Measurements from ENCODE around the gene EPHA4.

EPHA4 gene

GRCh38 chr2:221477714-221478484 is 94.2 kb downstream of the EPHA4 start:
- no peaks in the 10 kb centered on the region for H3K36me3 ChIP-seq (ENCODE audit: control insufficient read depth, insufficient read depth, low read length)
- H3K9me3 ChIP-seq (ENCODE audit: control insufficient read depth, low read length): no peaks in the 10 kb centered on the region
- H3K4me3 ChIP-seq (ENCODE audit: extremely low read depth, insufficient read depth, low read length, poor library complexity, severe bottlenecking): no peak overlapping the region
- no peak overlapping the region for H3K27ac ChIP-seq (ENCODE audit: low read depth, low read length, severe bottlenecking)
- peaks cover 13% of the 10 kb centered on the region for H3K4me1 ChIP-seq (ENCODE audit: control insufficient read depth, insufficient read depth, low read length, poor library complexity, severe bottlenecking)
- WGBS, 2 experiments (ENCODE audit: insufficient coverage in 2 of 2): 80 to 88% methylated on average over 3 to 5 of the region's 8 CpGs

GRCh38 chr2:221476195-221476594 is 95.9 kb downstream of the EPHA4 start:
- 100% methylated on average over 1 of the region's 1 CpG; no CpG with 5 or more reads in 1 of the 2 experiments for WGBS, 2 experiments (ENCODE audit: insufficient coverage in 2 of 2)
- no peaks in the 10 kb centered on the region for H3K9me3 ChIP-seq (ENCODE audit: control insufficient read depth, low read length)
- H3K4me3 ChIP-seq (ENCODE audit: extremely low read depth, insufficient read depth, low read length, poor library complexity, severe bottlenecking): no peak overlapping the region
- peaks cover 13% of the 10 kb centered on the region for H3K4me1 ChIP-seq (ENCODE audit: control insufficient read depth, insufficient read depth, low read length, poor library complexity, severe bottlenecking)
- no peaks in the 10 kb centered on the region for H3K36me3 ChIP-seq (ENCODE audit: control insufficient read depth, insufficient read depth, low read length)
- H3K27ac ChIP-seq (ENCODE audit: low read depth, low read length, severe bottlenecking): no peak overlapping the region

GRCh38 chr2:221473451-221473850 is 98.7 kb downstream of the EPHA4 start:
- no peak overlapping the region for H3K27ac ChIP-seq (ENCODE audit: low read depth, low read length, severe bottlenecking)
- H3K36me3 ChIP-seq (ENCODE audit: control insufficient read depth, insufficient read depth, low read length): no peaks in the 10 kb centered on the region
- no peak overlapping the region for H3K4me3 ChIP-seq (ENCODE audit: extremely low read depth, insufficient read depth, low read length, poor library complexity, severe bottlenecking)
- peaks cover 9% of the 10 kb centered on the region for H3K4me1 ChIP-seq (ENCODE audit: control insufficient read depth, insufficient read depth, low read length, poor library complexity, severe bottlenecking)
- H3K9me3 ChIP-seq (ENCODE audit: control insufficient read depth, low read length): no peaks in the 10 kb centered on the region

- H3K9me3 ChIP-seq (ENCODE audit: control insufficient read depth, low read length): no peaks in the 10 kb centered on the region
- no peak overlapping the region for H3K4me3 ChIP-seq (ENCODE audit: extremely low read depth, insufficient read depth, low read length, poor library complexity, severe bottlenecking)
- no peak overlapping the region for H3K27ac ChIP-seq (ENCODE audit: low read depth, low read length, severe bottlenecking)
- H3K4me1 ChIP-seq (ENCODE audit: control insufficient read depth, insufficient read depth, low read length, poor library complexity, severe bottlenecking): peaks cover 4% of the 10 kb centered on the region
- WGBS, 2 experiments (ENCODE audit: insufficient coverage in 2 of 2): 24 to 26% methylated on average over 2 of the region's 2 CpGs
- no peaks in the 10 kb centered on the region for H3K36me3 ChIP-seq (ENCODE audit: control insufficient read depth, insufficient read depth, low read length)
Measured at GRCh38 chr2:221468317-221468716, 103.8 kb downstream of the EPHA4 start.

- no peaks in the 10 kb centered on the region for H3K36me3 ChIP-seq (ENCODE audit: control insufficient read depth, insufficient read depth, low read length)
- H3K27ac ChIP-seq (ENCODE audit: low read depth, low read length, severe bottlenecking): no peak overlapping the region
- 83 to 100% methylated on average over 1 of the region's 2 CpGs for WGBS, 2 experiments (ENCODE audit: insufficient coverage in 2 of 2)
- no peaks in the 10 kb centered on the region for H3K9me3 ChIP-seq (ENCODE audit: control insufficient read depth, low read length)
- H3K4me1 ChIP-seq (ENCODE audit: control insufficient read depth, insufficient read depth, low read length, poor library complexity, severe bottlenecking): peaks cover 4% of the 10 kb centered on the region
- H3K4me3 ChIP-seq (ENCODE audit: extremely low read depth, insufficient read depth, low read length, poor library complexity, severe bottlenecking): no peak overlapping the region
Measured at GRCh38 chr2:221467610-221468009, 104.5 kb downstream of the EPHA4 start.

- H3K9me3 ChIP-seq (ENCODE audit: control insufficient read depth, low read length): no peaks in the 10 kb centered on the region
- no peaks in the 10 kb centered on the region for H3K36me3 ChIP-seq (ENCODE audit: control insufficient read depth, insufficient read depth, low read length)
- H3K4me3 ChIP-seq (ENCODE audit: extremely low read depth, insufficient read depth, low read length, poor library complexity, severe bottlenecking): no peak overlapping the region
- peaks cover 4% of the 10 kb centered on the region for H3K4me1 ChIP-seq (ENCODE audit: control insufficient read depth, insufficient read depth, low read length, poor library complexity, severe bottlenecking)
- no peak overlapping the region for H3K27ac ChIP-seq (ENCODE audit: low read depth, low read length, severe bottlenecking)
- WGBS, 2 experiments (ENCODE audit: insufficient coverage in 2 of 2): 95% methylated on average over 3 of the region's 5 CpGs; no CpG with 5 or more reads in 1 of the 2 experiments
Measured at GRCh38 chr2:221466744-221467143, 105.4 kb downstream of the EPHA4 start.

GRCh38 chr2:221465776-221466175 is 106.3 kb downstream of the EPHA4 start:
- WGBS, 2 experiments (ENCODE audit: insufficient coverage in 2 of 2): 86 to 100% methylated on average over 10 of the region's 11 CpGs
- Histone ChIP-seq H3K4me1 (ENCODE audit: control insufficient read depth, insufficient read depth, low read length, poor library complexity, severe bottlenecking) (peaks cover 4% of the 10 kb centered on the region), H3K36me3 (ENCODE audit: control insufficient read depth, insufficient read depth, low read length) (no peaks in the 10 kb centered on the region)

GRCh38 chr2:221464971-221465370 is 107.1 kb downstream of the EPHA4 start:
- no CpG with 5 or more reads among the region's 2 CpGs for WGBS, 2 experiments (ENCODE audit: insufficient coverage in 2 of 2)
- Histone ChIP-seq H3K36me3 (ENCODE audit: control insufficient read depth, insufficient read depth, low read length) (no peaks in the 10 kb centered on the region), H3K4me3 (ENCODE audit: extremely low read depth, insufficient read depth, low read length, poor library complexity, severe bottlenecking) (no peak overlapping the region), H3K4me1 (ENCODE audit: control insufficient read depth, insufficient read depth, low read length, poor library complexity, severe bottlenecking) (peaks cover 4% of the 10 kb centered on the region), H3K9me3 (ENCODE audit: control insufficient read depth, low read length) (no peaks in the 10 kb centered on the region), H3K27ac (ENCODE audit: low read depth, low read length, severe bottlenecking) (no peak overlapping the region)

More at GRCh38 chr2:221465776-221466175, 106.3 kb downstream of the EPHA4 start:
- no peak overlapping the region for H3K4me3 ChIP-seq (ENCODE audit: extremely low read depth, insufficient read depth, low read length, poor library complexity, severe bottlenecking)
- H3K9me3 ChIP-seq (ENCODE audit: control insufficient read depth, low read length): no peaks in the 10 kb centered on the region
- H3K27ac ChIP-seq (ENCODE audit: low read depth, low read length, severe bottlenecking): no peak overlapping the region

- WGBS, 2 experiments (ENCODE audit: insufficient coverage in 2 of 2): 94 to 100% methylated on average over 2 of the region's 3 CpGs
- peaks cover 4% of the 10 kb centered on the region for H3K4me1 ChIP-seq (ENCODE audit: control insufficient read depth, insufficient read depth, low read length, poor library complexity, severe bottlenecking)
- H3K9me3 ChIP-seq (ENCODE audit: control insufficient read depth, low read length): no peaks in the 10 kb centered on the region
- no peaks in the 10 kb centered on the region for H3K36me3 ChIP-seq (ENCODE audit: control insufficient read depth, insufficient read depth, low read length)
- no peak overlapping the region for H3K4me3 ChIP-seq (ENCODE audit: extremely low read depth, insufficient read depth, low read length, poor library complexity, severe bottlenecking)
- no peak overlapping the region for H3K27ac ChIP-seq (ENCODE audit: low read depth, low read length, severe bottlenecking)
Measured at GRCh38 chr2:221463241-221463896, 108.7 kb downstream of the EPHA4 start.

GRCh38 chr2:221461901-221462300 is 110.2 kb downstream of the EPHA4 start:
- WGBS, 2 experiments (ENCODE audit: insufficient coverage in 2 of 2): 50% methylated on average over 1 of the region's 1 CpG; no CpG with 5 or more reads in 1 of the 2 experiments
- Histone ChIP-seq H3K36me3 (ENCODE audit: control insufficient read depth, insufficient read depth, low read length) (no peaks in the 10 kb centered on the region), H3K27ac (ENCODE audit: low read depth, low read length, severe bottlenecking) (no peak overlapping the region), H3K4me1 (ENCODE audit: control insufficient read depth, insufficient read depth, low read length, poor library complexity, severe bottlenecking) (peaks cover 4% of the 10 kb centered on the region), H3K4me3 (ENCODE audit: extremely low read depth, insufficient read depth, low read length, poor library complexity, severe bottlenecking) (no peak overlapping the region), H3K9me3 (ENCODE audit: control insufficient read depth, low read length) (no peaks in the 10 kb centered on the region)

- no peak overlapping the region for H3K4me3 ChIP-seq (ENCODE audit: extremely low read depth, insufficient read depth, low read length, poor library complexity, severe bottlenecking)
- no peak overlapping the region for H3K27ac ChIP-seq (ENCODE audit: low read depth, low read length, severe bottlenecking)
- H3K36me3 ChIP-seq (ENCODE audit: control insufficient read depth, insufficient read depth, low read length): no peaks in the 10 kb centered on the region
- 80 to 100% methylated on average over 1 of the region's 2 CpGs for WGBS, 2 experiments (ENCODE audit: insufficient coverage in 2 of 2)
- no peaks in the 10 kb centered on the region for H3K4me1 ChIP-seq (ENCODE audit: control insufficient read depth, insufficient read depth, low read length, poor library complexity, severe bottlenecking)
- H3K9me3 ChIP-seq (ENCODE audit: control insufficient read depth, low read length): no peaks in the 10 kb centered on the region
Measured at GRCh38 chr2:221460136-221460535, 112.0 kb downstream of the EPHA4 start.
